K562 (cell line): Measurements from ENCODE around the gene CNRIP1. TPM values are rescaled to one million over a fixed set of nuclear protein-coding genes. Genes with fewer than 3 reads are reported as not detected.
A peak's percentile ranks its signal among the peaks of the same experiment; 100 is the strongest.

Experiments used
- AFF1 ChIP-seq, 2 experiments: fragments of 450-650 bp; IDR thresholded peaks; 2 replicates each; pipeline ENCODE4 v1.6.1; 2018; ENCODE audit warnings: mild to moderate bottlenecking in 2 of 2, low read depth in 1 of 2; ENCODE audit not compliant: partially characterized antibody in 2 of 2
- CGGBP1 ChIP-seq: fragments of 250-450 bp; sonication (Bioruptor Pico); IDR thresholded peaks from 2 replicates; pipeline ENCODE4 v1.9.0; 2021; ENCODE audit warnings: mild to moderate bottlenecking
- CREB1 ChIP-seq, 2 experiments: sonication (generic) in 1 of 2; formaldehyde crosslinking in 1 of 2; IDR thresholded peaks; 2 replicates each; pipeline versions ENCODE4 v1.6.1 to v1.8.0; 2012 to 2022; ENCODE audit warnings: inconsistent platforms in 1 of 2, mild to moderate bottlenecking in 1 of 2, missing genetic modification reagents in 1 of 2, moderate library complexity in 1 of 2
- CTCF ChIP-seq, 3 experiments: IDR thresholded peaks in 2 of 3; conservative IDR thresholded peaks in 1 of 3; 2 replicates each; pipeline ENCODE4 v1.5.1; 2011 to 2012; ENCODE audit warnings: low read length in 3 of 3, mild to moderate bottlenecking in 3 of 3, control low read depth in 2 of 3, improper control_type of control experiment in 1 of 3, inconsistent platforms in 1 of 3, low read depth in 1 of 3, mixed read lengths in 1 of 3, moderate library complexity in 1 of 3; ENCODE audit not compliant: insufficient read depth in 2 of 3
- CXXC5 ChIP-seq: fragments of 250-450 bp; sonication (Bioruptor Pico); IDR thresholded peaks from 2 replicates; pipeline ENCODE4 v1.8.0; 2022; ENCODE audit warnings: inconsistent platforms, mild to moderate bottlenecking, moderate library complexity
- ELF1 ChIP-seq: fragments of 200-800 bp; sonication (Bioruptor generic); IDR thresholded peaks from 2 replicates; pipeline ENCODE4 v1.6.1; 2016; ENCODE audit warnings: missing genetic modification characterization, missing compliant biosample characterization
- GTF2E2 ChIP-seq: fragments of 200-800 bp; sonication (Bioruptor generic); IDR thresholded peaks from 2 replicates; pipeline ENCODE4 v1.6.1; 2016; ENCODE audit warnings: missing genetic modification characterization, missing compliant biosample characterization
- ILF3 ChIP-seq: fragments of 450-650 bp; IDR thresholded peaks from 2 replicates; pipeline ENCODE4 v1.6.1; 2018; ENCODE audit warnings: antibody characterized with exemption, mild to moderate bottlenecking, moderate library complexity, borderline replicate concordance
- MAZ ChIP-seq, 2 experiments: fragments of 450-650 bp in 1 of 2; sonication (generic) in 1 of 2; formaldehyde crosslinking; IDR thresholded peaks in 1 of 2; conservative IDR thresholded peaks in 1 of 2; 2 replicates each; pipeline versions ENCODE4 v1.4.0 to v1.5.0; 2020; ENCODE audit warnings: mild to moderate bottlenecking in 1 of 2, missing genetic modification reagents in 1 of 2
- MEIS2 ChIP-seq: fragments of 450-650 bp; IDR thresholded peaks from 2 replicates; pipeline ENCODE4 v1.6.1; 2014; ENCODE audit warnings: mild to moderate bottlenecking; ENCODE audit not compliant: partially characterized antibody
- NFE2 ChIP-seq: IDR thresholded peaks from 2 replicates; pipeline ENCODE4 v1.6.1; 2014; ENCODE audit warnings: antibody characterized with exemption, low read depth
- POLR2A ChIP-seq: fragments of 450-650 bp; conservative IDR thresholded peaks from 2 replicates; pipeline ENCODE4 v1.6.1; 2016
- POLR2H ChIP-seq: IDR thresholded peaks from 2 replicates; pipeline ENCODE4 v1.6.1; 2016; ENCODE audit warnings: missing genetic modification characterization, low read depth, mild to moderate bottlenecking, control low read depth, missing compliant biosample characterization, moderate library complexity
- POU5F1 ChIP-seq: fragments of 150-350 bp; IDR thresholded peaks from 2 replicates; pipeline ENCODE4 v1.6.1; 2014; ENCODE audit warnings: borderline replicate concordance, low read length, low read depth, mild to moderate bottlenecking; ENCODE audit not compliant: partially characterized antibody
- SAFB2 ChIP-seq: fragments of 200-400 bp; formaldehyde crosslinking; IDR thresholded peaks from 2 replicates; pipeline ENCODE4 v1.6.1; 2018; ENCODE audit warnings: borderline replicate concordance, low read length, low read depth, moderate library complexity; ENCODE audit not compliant: severe bottlenecking
- SP1 ChIP-seq: sonication (generic); formaldehyde crosslinking; IDR thresholded peaks from 2 replicates; pipeline ENCODE4 v1.8.1; 2022; ENCODE audit warnings: mild to moderate bottlenecking, missing genetic modification reagents
- SRSF7 ChIP-seq: fragments of 200-400 bp; formaldehyde crosslinking; optimal IDR thresholded peaks from 2 replicates; pipeline ENCODE3; 2017; ENCODE audit warnings: mild to moderate bottlenecking, low read depth, low read length
- TCF3 ChIP-seq: sonication (generic); formaldehyde crosslinking; IDR thresholded peaks from 2 replicates; pipeline ENCODE4 v1.4.0; 2020; ENCODE audit warnings: mild to moderate bottlenecking, missing genetic modification reagents
- XRCC3 ChIP-seq: fragments of 450-650 bp; IDR thresholded peaks from 2 replicates; pipeline ENCODE4 v1.6.1; 2017; ENCODE audit warnings: mild to moderate bottlenecking, moderate library complexity
- ZZZ3 ChIP-seq: fragments of 450-650 bp; IDR thresholded peaks from 2 replicates; pipeline ENCODE4 v1.6.1; 2016; ENCODE audit warnings: antibody characterized with exemption, mild to moderate bottlenecking, moderate library complexity
- polyA plus RNA-seq, 8 experiments: library from polyadenylated mRNA; depleted of rRNA in 4 of 8; stranded (reverse) in 5 of 8; unstranded in 3 of 8; fragments of >200 nt; fragmentation: Nextera tagmentation in 2 of 8; fragmentation: Illumina TruSeq in 1 of 8; extraction: Ambion mirVana in 2 of 8; extraction: Trizol in 1 of 8; gene quantifications; 2 replicates each; pipeline versions ENCODE4 v1.2.1 to v1.2.3, GENCODE V29; 2011 to 2014; ENCODE audit warnings: inconsistent platforms in 1 of 8, missing spikeins in 1 of 8
- total RNA-seq, 7 experiments: library from RNA; depleted of rRNA in 6 of 7; stranded (reverse); fragments of >200 nt in 6 of 7; fragmentation: Illumina TruSeq in 2 of 7; extraction: Trizol in 2 of 7; gene quantifications; 2 replicates each; pipeline versions ENCODE4 v1.2.1 to v1.2.3, GENCODE V29; 2011 to 2021; ENCODE audit warnings: low replicate concordance in 1 of 7

CNRIP1 gene
- total and polyA plus RNA-seq, 9 of the 15 experiments (the other 6 are each of a cell fraction or from before 2014, with no cell fraction given) = 0.59 to 2.1 (median 1.5) TPM

GRCh38 chr2:68252400-68253218 is 67.1 kb downstream of the CNRIP1 start, which contains the start of gene PPP3R1 (continued):
- TF ChIP-seq MAZ (CRISPR knock-in tag; conservative IDR thresholded peaks at IDR 0.05 in 1 of 2, IDR thresholded peaks at IDR 0.05 in 1 of 2) = peak; percentile 98
- no peak for TF ChIP-seq SAFB2
- no peak for TF ChIP-seq ILF3
- no peak for TF ChIP-seq XRCC3
- TF ChIP-seq CREB1 (IDR thresholded peaks at IDR 0.05) = peak; percentile 89
- peak; percentile 86 for TF ChIP-seq CREB1 (CRISPR knock-in tag; IDR thresholded peaks at IDR 0.05)
- no peak for TF ChIP-seq SRSF7
- no peak for TF ChIP-seq TCF3
- 0 out of 2 replicates have a peak, but pooled peaks have one; percentile 72 for TF ChIP-seq CGGBP1 (CRISPR knock-in tag)
- no peak for TF ChIP-seq POU5F1
- TF ChIP-seq SP1 (CRISPR knock-in tag) = peak; percentile 72
- no peak for TF ChIP-seq MEIS2
- peak; percentile 97 for TF ChIP-seq ELF1 (tag)
- TF ChIP-seq CTCF (IDR thresholded peaks at IDR 0.05 in 2 of 3, conservative IDR thresholded peaks at IDR 0.05 in 1 of 3; ENCODE audit: insufficient read depth in 2 of 3, low read depth in 1 of 3, low read length in 3 of 3) = no peak
- TF ChIP-seq POLR2H = peak; percentile 72
- peak; percentile 98 for TF ChIP-seq CXXC5
- peak in 1 of 2 experiments; percentile 17 for TF ChIP-seq AFF1 (IDR thresholded peaks at IDR 0.05; ENCODE audit: low read depth in 1 of 2, partially characterized antibody in 2 of 2)
- TF ChIP-seq GTF2E2 (tag) = peak; percentile 64; the same call in 1 of the 2 replicates
- no peak for TF ChIP-seq ZZZ3
- no peak for TF ChIP-seq NFE2
- TF ChIP-seq POLR2A = peak; percentile 94
